ENCODE measurements around the gene AMN.
A peak's percentile ranks its signal among the peaks of the same experiment; 100 is the strongest.

AMN gene

DNA sequence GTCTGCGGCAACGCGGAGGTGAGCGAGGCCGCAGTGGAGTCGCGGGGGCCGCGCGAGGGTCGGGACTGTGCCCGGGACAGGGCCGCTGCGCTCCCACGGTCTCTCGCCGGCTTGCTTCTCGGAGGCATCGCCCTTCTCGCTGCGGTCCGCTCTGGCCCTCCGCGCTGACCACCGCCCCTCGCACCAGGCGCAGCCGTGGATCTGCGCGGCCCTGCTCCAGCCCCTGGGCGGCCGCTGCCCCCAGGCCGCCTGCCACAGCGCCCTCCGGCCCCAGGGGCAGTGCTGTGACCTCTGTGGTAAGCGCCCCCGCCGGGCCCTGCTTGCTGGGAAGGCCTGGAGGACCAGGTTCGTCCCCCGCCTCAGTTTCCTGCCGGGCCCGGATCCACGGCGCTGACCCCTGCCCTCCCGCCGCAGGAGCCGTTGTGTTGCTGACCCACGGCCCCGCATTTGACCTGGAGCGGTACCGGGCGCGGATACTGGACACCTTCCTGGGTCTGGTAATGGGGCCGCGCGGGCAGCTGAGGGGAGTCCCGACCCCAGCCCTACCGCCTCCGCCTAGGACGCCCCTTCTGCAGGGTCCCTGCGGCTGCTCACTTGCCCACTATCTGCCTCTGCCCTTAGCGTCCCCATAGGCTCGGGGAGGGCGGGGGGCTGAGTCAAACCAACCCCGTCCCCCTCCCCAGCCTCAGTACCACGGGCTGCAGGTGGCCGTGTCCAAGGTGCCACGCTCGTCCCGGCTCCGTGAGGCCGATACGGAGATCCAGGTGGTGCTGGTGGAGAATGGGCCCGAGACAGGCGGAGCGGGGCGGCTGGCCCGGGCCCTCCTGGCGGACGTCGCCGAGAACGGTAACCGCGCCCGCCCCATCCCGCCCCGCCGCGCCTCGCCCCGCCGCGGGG lies 7.0 kb downstream of the AMN start:
- no peak for DNase-seq

GRCh38 chr14:102930138-102930752 lies 7.8 kb downstream of the AMN start:
- DNase-seq, result peak; percentile 54

- DNase-seq, result no peak
Measured at GRCh38 chr14:102930753-102931579, 8.5 kb downstream of the AMN start.

- no peak for DNase-seq
Measured at GRCh38 chr14:102931580-102932285, 9.3 kb downstream of the AMN start.

- DNase-seq, result no peak
Measured at GRCh38 chr14:102932484-102933248, 10.2 kb downstream of the AMN start.

DNA sequence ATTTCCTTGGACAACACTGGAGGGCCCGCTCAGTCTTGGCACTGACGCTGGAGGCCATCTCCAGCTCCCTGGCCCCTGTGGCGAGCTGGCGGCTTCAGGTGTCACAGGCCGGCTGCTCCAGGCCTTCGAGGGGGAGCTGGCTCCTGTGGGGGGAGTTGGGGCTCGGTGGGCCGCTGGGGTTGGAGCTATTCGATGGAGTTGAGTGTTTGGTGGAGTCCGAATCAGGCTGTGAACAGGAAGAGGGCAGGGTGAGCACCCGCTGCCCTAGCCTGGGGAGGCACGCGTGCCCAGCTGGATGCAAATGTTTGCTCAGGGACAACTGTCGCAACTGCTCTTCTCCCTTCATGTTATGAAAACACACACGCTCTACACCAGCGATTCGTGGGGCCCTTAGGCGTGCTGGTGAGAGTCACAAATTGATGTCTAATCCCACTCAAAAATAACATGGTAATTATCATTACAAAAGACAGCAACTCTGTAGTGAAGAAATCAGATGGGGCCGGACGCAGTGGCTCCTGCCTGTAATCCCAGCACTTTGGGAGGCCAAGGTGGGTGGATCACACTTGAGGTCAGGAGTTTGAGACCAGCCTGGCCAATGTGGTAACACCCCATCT lies 11.3 kb downstream of the AMN start:
- no peak for DNase-seq

GRCh38 chr14:102935756-102936155 lies 13.3 kb downstream of the AMN start:
- DNase-seq, result no peak

DNA sequence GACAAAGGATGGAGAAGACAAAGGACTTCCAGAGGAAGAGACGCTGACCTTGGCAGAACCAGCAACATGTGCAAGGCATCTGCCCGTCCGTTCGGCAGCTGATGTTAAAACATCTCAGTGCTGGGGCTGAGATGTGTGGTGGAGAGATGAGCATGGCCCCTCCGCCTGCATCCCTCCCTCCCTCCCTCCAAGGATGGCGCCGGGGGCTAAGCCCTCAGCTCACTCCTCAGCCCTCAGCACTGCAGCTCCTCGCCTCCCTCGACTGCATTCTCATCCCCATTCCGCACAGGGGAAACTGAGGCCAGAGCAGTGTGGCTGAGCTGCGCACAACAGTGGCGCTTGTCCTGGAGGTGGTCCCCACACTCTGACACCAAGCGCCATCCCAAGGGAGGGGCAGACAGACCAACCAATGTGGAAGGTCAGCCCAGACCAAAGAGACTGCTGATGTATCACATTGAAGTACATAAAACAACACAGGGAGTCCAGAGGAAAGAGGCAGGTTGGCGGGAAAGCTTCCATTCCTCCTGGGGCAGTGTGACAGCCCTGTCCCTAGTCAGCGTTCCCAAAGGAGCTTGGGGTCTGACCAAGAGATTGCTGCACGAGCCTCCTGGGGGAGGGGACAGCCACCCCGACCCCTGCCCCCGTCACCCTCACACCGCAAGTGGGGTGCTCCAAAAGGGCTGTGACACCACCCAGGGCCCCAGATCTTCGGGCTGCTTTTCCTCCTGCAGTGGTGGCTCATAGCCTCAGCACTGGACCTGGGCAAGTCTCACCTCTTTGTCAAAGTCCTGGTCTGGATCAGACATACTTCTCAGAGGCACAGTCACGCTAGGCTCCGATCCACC lies 15.1 kb downstream of the AMN start:
- no peak for DNase-seq

DNA sequence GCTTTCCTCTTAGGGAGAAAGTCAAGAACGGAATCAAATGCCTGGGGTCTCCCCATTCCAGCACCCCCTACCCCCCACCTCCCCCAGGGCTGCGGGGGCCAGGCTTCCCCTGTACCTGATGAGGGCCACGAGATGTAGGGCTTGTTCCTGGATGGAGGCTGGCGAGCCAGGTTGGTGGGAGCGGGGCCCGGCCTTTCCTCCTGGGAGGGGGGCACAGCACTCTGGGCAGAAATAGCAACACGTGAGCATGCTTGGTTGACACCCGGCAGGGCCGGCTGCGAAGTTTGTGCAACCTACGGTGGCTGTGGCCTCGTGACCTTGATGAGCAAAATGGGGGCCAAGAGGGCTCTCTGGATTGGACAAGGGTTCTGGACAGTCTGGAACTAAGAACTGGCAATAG lies 15.7 kb downstream of the AMN start:
- DNase-seq, result no peak

GRCh38 chr14:102939329-102939728 lies 16.9 kb downstream of the AMN start:
- no peak for DNase-seq

DNA sequence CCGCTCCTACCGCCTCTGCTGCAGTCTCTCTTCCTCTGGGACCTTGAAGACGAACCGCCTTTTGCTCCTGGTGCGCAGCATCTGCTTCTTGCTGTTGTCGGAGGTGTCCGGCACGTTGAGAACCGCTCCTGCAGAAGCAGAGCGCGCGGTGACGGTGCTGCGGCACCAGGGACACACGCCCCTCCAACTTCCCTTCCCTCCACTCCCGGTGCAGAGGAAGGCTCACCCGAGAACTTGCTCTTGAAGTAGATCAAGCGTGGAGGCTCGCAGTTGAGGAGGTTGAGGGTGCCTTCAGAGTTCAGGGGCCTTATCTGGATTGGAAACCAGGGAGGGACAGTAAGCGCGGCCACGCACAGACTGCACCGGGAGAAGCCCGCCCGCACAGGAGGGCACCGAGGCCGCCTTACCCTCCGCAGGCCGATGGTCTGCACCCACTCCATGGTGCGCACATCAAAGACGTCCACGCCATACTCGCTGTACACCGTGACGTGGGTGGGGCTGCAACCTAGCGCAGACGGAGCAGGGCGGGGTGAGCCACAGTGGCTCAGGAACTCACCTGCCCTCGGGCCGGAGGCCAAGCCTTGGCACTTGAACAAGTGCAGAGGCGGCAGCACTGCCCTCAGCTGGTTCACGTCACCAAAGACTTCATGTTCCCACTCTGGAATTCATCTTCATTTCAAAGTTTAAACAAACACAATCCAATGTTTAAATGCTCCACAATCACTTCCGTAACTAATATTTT lies 17.5 kb downstream of the AMN start:
- no peak for DNase-seq

DNA sequence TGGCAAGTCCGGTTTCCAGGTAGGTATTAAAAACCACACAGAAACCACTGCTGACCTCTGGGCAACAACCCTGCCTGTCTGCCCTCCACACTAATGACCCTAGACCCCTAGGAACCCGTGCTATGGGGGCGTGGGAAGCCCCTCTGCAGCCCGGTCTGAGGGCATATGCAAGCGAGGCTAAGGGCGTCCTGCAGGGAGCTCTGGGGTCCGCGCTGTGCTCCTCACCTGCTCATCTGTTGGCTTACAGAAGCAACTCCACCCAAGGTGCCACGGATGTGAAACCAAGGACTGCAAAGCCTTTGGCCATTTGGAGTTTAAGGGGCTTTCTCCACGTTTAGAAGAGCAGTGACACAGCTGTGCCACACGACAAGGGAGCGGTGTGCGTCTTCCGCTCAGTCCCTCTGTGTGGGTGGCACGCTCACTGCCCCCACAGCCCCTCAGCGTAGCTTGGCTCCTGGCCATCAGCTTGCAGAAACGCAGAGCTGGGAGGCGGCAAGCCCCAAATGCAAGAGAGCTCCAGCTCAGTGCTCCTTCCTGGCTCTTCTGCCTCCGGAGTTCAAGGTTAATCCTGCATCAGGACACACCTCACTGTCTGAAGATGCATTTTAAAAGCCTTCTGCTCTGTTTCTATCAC lies 18.4 kb downstream of the AMN start:
- no peak for DNase-seq

- DNase-seq, result no peak
Measured at GRCh38 chr14:102941419-102942011, 19.1 kb downstream of the AMN start.

- DNase-seq, result no peak
Measured at GRCh38 chr14:102942069-102942468, 19.6 kb downstream of the AMN start.

GRCh38 chr14:102943454-102943853 lies 21.0 kb downstream of the AMN start:
- no peak for DNase-seq

GRCh38 chr14:102943979-102944378 lies 21.5 kb downstream of the AMN start:
- no peak for DNase-seq

GRCh38 chr14:102944448-102945330 lies 22.2 kb downstream of the AMN start:
- no peak for DNase-seq

Data from COR-L47 (cell line).